Stimulated activated CD4-positive, alpha-beta T cell treated with anti-CD3 and anti-CD28 coated beads, Interleukin-1b, Interleukin-23, amount 100 ng/mL, for 4 hours (primary cell): ENCODE results near the gene GALNTL6.

Experiments used
- DNase-seq, 2 donors: peaks; one replicate each; pipeline ENCODE4 v3.0.0-alpha.2; 2020; ENCODE audit warnings: low read depth in 2 of 2

GALNTL6 gene

DNA sequence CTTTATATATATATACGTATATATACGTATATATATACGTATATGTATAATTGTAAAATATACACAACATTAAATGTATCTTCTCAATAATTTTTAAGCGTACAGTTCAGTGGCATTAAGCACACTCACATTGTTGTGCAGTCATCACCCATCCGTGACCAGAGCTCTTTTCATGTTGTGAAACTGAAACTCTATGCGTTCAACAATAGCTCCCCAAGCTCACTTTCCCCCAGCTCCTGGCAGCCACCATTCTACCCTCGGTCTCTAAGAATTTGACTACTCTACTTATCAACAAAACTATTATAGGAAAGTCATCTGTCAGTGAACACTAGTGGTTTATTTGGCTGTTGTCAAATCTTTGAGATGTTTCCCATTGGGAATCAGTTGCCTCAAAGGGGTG, 733.6 kb downstream of the GALNTL6 start:
- no peak for DNase-seq

- DNase-seq: no peak
These were observed 734.5 kb downstream of the GALNTL6 start for GRCh38 chr4:172547724-172548123.

DNA sequence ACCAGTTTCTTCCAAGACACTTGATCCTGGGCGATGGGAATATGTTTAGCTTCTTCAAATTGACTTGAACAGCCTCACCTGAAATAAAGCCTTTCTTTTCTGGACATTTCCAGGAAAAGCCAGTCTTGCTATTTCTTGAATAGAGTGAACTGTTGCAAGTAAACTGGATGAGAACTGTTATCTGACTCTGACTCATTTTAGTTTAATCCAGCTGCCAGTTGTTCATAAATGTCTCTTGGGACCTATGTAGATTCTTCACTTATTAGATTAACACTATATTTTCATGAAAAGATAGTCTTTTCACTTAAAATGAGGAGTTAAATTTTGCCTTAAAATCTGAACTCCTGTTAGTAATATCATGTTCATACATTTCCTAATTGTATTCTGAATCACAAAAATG, 740.0 kb downstream of the GALNTL6 start:
- no peak for DNase-seq

- DNase-seq: no peak
These were observed 741.4 kb downstream of the GALNTL6 start for GRCh38 chr4:172554588-172554987.

DNA sequence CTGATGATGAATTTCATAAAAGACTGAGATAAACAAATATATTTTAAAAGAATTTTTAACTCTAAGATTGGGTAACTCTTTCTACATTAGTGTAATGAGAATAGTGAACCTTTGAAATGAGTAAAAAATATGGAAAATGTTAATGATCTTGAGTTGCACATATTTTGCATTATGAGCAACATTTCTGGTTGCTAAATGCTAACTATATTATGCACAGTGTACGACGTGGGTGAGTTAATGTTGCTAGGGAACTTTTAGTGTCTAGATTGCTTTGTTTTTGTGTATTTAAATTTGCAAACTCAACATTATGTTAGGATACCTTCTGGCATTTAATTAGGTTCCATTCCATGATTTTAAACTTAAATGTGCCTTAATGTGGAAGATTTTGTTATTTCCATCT, 742.5 kb downstream of the GALNTL6 start:
- DNase-seq: no peak

DNA sequence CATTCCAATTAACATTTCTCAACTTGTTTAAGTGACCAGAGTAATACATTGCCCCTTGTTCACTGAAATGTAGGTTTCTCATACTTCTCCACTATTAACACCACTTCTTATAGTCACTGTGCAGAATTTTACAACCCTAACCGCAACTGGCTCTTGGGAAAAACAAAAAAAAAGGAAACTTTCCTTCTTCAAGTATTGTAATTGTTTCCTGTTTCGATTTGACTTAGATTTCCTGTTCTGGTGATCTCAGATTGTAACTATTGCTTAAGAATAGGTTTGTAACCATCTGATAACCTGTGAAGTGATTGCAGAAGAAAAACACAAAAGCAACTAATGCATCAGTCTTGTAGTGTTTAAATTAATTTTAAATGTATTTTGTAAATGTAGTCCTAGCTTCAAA, 760.7 kb downstream of the GALNTL6 start:
- DNase-seq: no peak

GRCh38 chr4:172578712-172579111, 765.5 kb downstream of the GALNTL6 start:
- no peak for DNase-seq

GRCh38 chr4:172584816-172585215, 771.6 kb downstream of the GALNTL6 start:
- no peak for DNase-seq

GRCh38 chr4:172596206-172596605, 783.0 kb downstream of the GALNTL6 start:
- DNase-seq: no peak

- DNase-seq: no peak
These were observed 786.4 kb downstream of the GALNTL6 start for GRCh38 chr4:172599554-172599953.

DNA sequence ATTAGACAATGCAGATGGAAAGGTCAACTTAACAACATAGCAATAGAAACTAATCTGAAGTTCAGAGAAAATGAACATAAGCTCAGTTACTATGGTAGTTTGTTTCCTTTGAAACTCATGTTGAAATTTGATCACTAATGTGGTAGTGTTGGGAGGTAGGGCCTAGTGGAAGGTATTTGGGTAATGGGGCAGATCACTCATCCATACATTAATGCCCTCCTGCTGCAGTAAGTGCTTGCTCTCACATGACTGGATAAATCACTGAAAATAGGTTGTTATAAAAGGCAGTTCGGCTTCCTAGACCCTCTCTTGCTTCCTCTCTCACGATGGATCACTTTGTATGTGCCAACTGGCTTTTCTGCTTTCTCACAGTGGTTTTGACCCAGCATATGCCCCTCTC, 788.0 kb downstream of the GALNTL6 start:
- no peak for DNase-seq

DNA sequence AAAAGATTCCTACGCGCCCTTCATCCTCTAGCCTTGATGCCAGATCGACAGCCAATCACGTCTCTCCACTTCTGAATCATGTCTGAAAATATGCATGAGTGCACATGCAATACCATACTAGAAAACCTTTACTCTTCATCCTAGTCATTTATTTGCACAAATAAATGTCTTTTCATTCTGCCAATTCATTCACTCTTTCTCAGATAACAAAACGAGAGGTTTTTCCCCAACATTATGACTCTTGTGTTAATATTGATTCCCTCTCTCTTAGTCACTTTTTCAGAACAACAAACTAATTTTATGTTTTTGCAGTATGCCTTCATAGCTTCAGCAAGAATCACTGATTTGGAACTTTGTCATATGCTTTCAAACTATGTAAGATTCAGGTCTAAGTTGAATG, 806.0 kb downstream of the GALNTL6 start:
- DNase-seq: no peak

GRCh38 chr4:172619798-172620197, 806.6 kb downstream of the GALNTL6 start:
- no peak for DNase-seq

- no peak for DNase-seq
These were observed 815.1 kb downstream of the GALNTL6 start for GRCh38 chr4:172628263-172628662.

- no peak for DNase-seq
These were observed 817.1 kb downstream of the GALNTL6 start for GRCh38 chr4:172630280-172630679.

GRCh38 chr4:172631832-172632231, 818.6 kb downstream of the GALNTL6 start:
- DNase-seq: no peak

GRCh38 chr4:172648471-172648870, 835.3 kb downstream of the GALNTL6 start:
- DNase-seq: no peak

GRCh38 chr4:172649143-172649542, 835.9 kb downstream of the GALNTL6 start:
- DNase-seq: no peak

- DNase-seq: no peak
These were observed 837.7 kb downstream of the GALNTL6 start for GRCh38 chr4:172650758-172651530.

DNA sequence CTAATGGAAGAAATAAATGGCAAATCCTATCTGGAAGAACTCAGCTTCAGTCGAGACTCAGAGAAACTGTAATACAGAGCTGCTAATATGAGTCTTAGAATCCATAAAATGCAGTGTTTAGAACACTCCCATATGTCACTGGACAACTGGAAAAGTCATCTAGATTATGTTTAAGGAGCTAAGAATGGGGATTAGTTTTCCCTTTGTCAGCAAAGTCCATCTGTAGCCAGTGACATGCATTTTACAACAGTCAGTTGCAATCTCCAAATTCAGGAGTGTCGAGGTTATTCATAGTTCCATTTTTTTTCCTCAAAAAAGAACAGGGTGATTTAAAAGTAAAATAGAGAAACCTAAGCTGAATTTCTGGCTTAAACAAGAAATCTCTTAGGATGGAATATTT, 838.8 kb downstream of the GALNTL6 start:
- no peak for DNase-seq

DNA sequence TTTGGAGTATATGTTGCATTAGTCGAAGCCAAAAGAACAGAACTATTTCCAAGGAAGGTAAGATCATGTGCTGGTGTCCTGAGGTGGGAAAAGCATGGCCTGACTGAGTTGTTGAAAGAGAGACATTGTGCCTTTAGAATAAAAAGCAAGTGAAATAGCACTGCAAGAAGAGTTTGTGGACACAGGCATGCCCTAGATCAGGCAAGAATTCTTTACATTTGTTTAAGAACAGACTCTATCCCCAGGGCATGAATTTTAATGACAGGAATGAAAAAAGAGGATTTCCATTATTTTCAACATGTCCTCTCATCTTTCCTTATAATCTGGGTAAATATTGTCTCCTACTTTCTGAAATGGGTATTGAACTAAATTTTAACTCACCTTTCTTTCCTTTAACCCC, 839.2 kb downstream of the GALNTL6 start:
- DNase-seq: no peak

GRCh38 chr4:172653676-172654075, 840.5 kb downstream of the GALNTL6 start:
- DNase-seq: no peak

DNA sequence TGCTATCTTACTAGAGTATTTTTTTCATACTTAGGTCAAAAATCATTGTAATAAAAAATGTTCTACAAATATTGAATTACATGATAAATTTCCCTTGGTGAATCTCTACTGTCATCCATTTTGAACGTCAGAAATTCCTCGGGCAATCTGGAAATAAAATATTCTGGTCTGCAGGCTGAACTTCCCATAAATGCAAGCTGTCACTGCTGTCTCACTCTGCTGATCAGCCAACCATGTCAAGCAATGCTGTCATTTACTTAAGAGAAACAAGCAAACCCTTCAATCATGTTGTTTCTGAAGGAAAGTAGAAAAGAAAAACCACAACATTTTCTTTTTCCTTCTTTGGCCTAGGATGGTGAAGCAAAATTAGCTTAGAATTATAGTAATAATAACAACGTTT, 841.3 kb downstream of the GALNTL6 start:
- DNase-seq: no peak

GRCh38 chr4:172656055-172656454, 842.9 kb downstream of the GALNTL6 start:
- no peak for DNase-seq
